Activated T-cell treated with anti-CD3 and anti-CD28 coated beads, Interleukin-2, amount 50 U/mL, for 1 hour (primary cell): ENCODE results near the gene NME3.
"Not testable (repeated sequence)": the region's sequence is repeated elsewhere in the genome, so short reads cannot be mapped to it uniquely, and the experiment has no call there.

ENCODE experiments used
- DNase-seq: peaks from one replicate; pipeline ENCODE4 v3.0.0-alpha.2; 2020

The NME3 gene

GRCh38 chr16:1745900-1746692 lies 25.2 kb downstream of the NME3 start:
- DNase-seq, result no peak

- no peak for DNase-seq
Observed at GRCh38 chr16:1745181-1745899, 26.0 kb downstream of the NME3 start.

- no peak for DNase-seq
Observed at GRCh38 chr16:1744338-1744840, 27.0 kb downstream of the NME3 start.

- no peak for DNase-seq
Observed at GRCh38 chr16:1743376-1744337, 27.7 kb downstream of the NME3 start.

GRCh38 chr16:1741553-1742165 lies 29.7 kb downstream of the NME3 start:
- no peak for DNase-seq

- no peak for DNase-seq
Observed at GRCh38 chr16:1740781-1741490, 30.4 kb downstream of the NME3 start.

- no peak for DNase-seq
Observed at GRCh38 chr16:1740234-1740633, 31.1 kb downstream of the NME3 start.

- DNase-seq, result no peak
Observed at GRCh38 chr16:1734816-1735215, 36.5 kb downstream of the NME3 start.

- no peak for DNase-seq
Observed at GRCh38 chr16:1734123-1734522, 37.2 kb downstream of the NME3 start.

- not testable (repeated sequence) for DNase-seq
Observed at GRCh38 chr16:1732551-1732987, 38.8 kb downstream of the NME3 start.

GRCh38 chr16:1732071-1732470 lies 39.3 kb downstream of the NME3 start:
- DNase-seq, result no peak

- DNase-seq, result no peak
Observed at GRCh38 chr16:1731603-1732002, 39.7 kb downstream of the NME3 start.

- no peak for DNase-seq
Observed at GRCh38 chr16:1731073-1731472, 40.3 kb downstream of the NME3 start.

- DNase-seq, result no peak
Observed at GRCh38 chr16:1729445-1729844, 41.9 kb downstream of the NME3 start.

- no peak for DNase-seq
Observed at GRCh38 chr16:1729026-1729425, 42.3 kb downstream of the NME3 start.

- no peak for DNase-seq
Observed at GRCh38 chr16:1727651-1728624, 43.4 kb downstream of the NME3 start.

GRCh38 chr16:1726661-1727502 lies 44.5 kb downstream of the NME3 start:
- DNase-seq, result no peak

- DNase-seq, result no peak
Observed at GRCh38 chr16:1724491-1724890, 46.9 kb downstream of the NME3 start.

- peak; percentile 47 for DNase-seq
Observed at GRCh38 chr16:1723450-1724147, 47.7 kb downstream of the NME3 start.
